Measurements from ENCODE around the gene CACNB4.
"Not testable (repeated sequence)": the region's sequence is repeated elsewhere in the genome, so short reads cannot be mapped to it uniquely, and the experiment has no call there.

The CACNB4 gene

GRCh38 chr2:151799886-151800292, 299.0 kb downstream of the CACNB4 start:
- Histone ChIP-seq H2AFZ (ENCODE audit: low read length, unreplicated experiment) (no peak overlapping the region), H3K4me3 (ENCODE audit: low read depth, low read length) (no peak overlapping the region), H3K79me2 (ENCODE audit: control insufficient read depth, insufficient read depth, low read length, unreplicated experiment) (no peaks in the 10 kb centered on the region), H3K27ac (ENCODE audit: low read depth, low read length) (no peak overlapping the region), H3K36me3 (ENCODE audit: insufficient read depth, low read length) (peaks cover 7% of the 10 kb centered on the region; the same call in 1 of the 2 replicates), H3K27me3 (ENCODE audit: insufficient read depth, low read length) (no peaks in the 10 kb centered on the region), H3K4me1 (ENCODE audit: control insufficient read depth, insufficient read depth, low read length, unreplicated experiment) (no peaks in the 10 kb centered on the region)

- Histone ChIP-seq H2AFZ (ENCODE audit: low read length, unreplicated experiment) (no peak overlapping the region), H3K27me3 (ENCODE audit: insufficient read depth, low read length) (no peaks in the 10 kb centered on the region), H3K36me3 (ENCODE audit: insufficient read depth, low read length) (peaks cover 2% of the 10 kb centered on the region; the same call in 1 of the 2 replicates), H3K4me3 (ENCODE audit: low read depth, low read length) (no peak overlapping the region), H3K27ac (ENCODE audit: low read depth, low read length) (no peak overlapping the region), H3K4me1 (ENCODE audit: control insufficient read depth, insufficient read depth, low read length, unreplicated experiment) (no peaks in the 10 kb centered on the region), H3K79me2 (ENCODE audit: control insufficient read depth, insufficient read depth, low read length, unreplicated experiment) (no peaks in the 10 kb centered on the region)
Measured at GRCh38 chr2:151796774-151797173, 302.1 kb downstream of the CACNB4 start.

- Histone ChIP-seq H3K4me1 (ENCODE audit: control insufficient read depth, insufficient read depth, low read length, unreplicated experiment) (no peaks in the 10 kb centered on the region), H3K36me3 (ENCODE audit: insufficient read depth, low read length) (peaks cover 3% of the 10 kb centered on the region; the same call in 1 of the 2 replicates), H3K4me3 (ENCODE audit: low read depth, low read length) (no peak overlapping the region), H3K79me2 (ENCODE audit: control insufficient read depth, insufficient read depth, low read length, unreplicated experiment) (no peaks in the 10 kb centered on the region), H3K27me3 (ENCODE audit: insufficient read depth, low read length) (no peaks in the 10 kb centered on the region), H3K27ac (ENCODE audit: low read depth, low read length) (no peak overlapping the region), H2AFZ (ENCODE audit: low read length, unreplicated experiment) (no peak overlapping the region)
Measured at GRCh38 chr2:151795646-151796240, 303.1 kb downstream of the CACNB4 start.

GRCh38 chr2:151794422-151794821, 304.4 kb downstream of the CACNB4 start:
- not testable (repeated sequence) for H2AFZ ChIP-seq (ENCODE audit: low read length, unreplicated experiment); H3K4me1 ChIP-seq (ENCODE audit: control insufficient read depth, insufficient read depth, low read length, unreplicated experiment); H3K4me3 ChIP-seq (ENCODE audit: low read depth, low read length); H3K27ac ChIP-seq (ENCODE audit: low read depth, low read length); H3K27me3 ChIP-seq (ENCODE audit: insufficient read depth, low read length); H3K79me2 ChIP-seq (ENCODE audit: control insufficient read depth, insufficient read depth, low read length, unreplicated experiment); H3K36me3 ChIP-seq (ENCODE audit: insufficient read depth, low read length)

GRCh38 chr2:151793123-151793522, 305.7 kb downstream of the CACNB4 start:
- Histone ChIP-seq H3K4me3 (ENCODE audit: low read depth, low read length) (no peak overlapping the region), H2AFZ (ENCODE audit: low read length, unreplicated experiment) (no peak overlapping the region), H3K27ac (ENCODE audit: low read depth, low read length) (no peak overlapping the region), H3K27me3 (ENCODE audit: insufficient read depth, low read length) (no peaks in the 10 kb centered on the region), H3K79me2 (ENCODE audit: control insufficient read depth, insufficient read depth, low read length, unreplicated experiment) (no peaks in the 10 kb centered on the region), H3K36me3 (ENCODE audit: insufficient read depth, low read length) (peaks cover 3% of the 10 kb centered on the region; the same call in 1 of the 2 replicates), H3K4me1 (ENCODE audit: control insufficient read depth, insufficient read depth, low read length, unreplicated experiment) (no peaks in the 10 kb centered on the region)

GRCh38 chr2:151792589-151792988, 306.3 kb downstream of the CACNB4 start:
- H3K27ac ChIP-seq (ENCODE audit: low read depth, low read length): no peak overlapping the region
- no peak overlapping the region for H3K4me3 ChIP-seq (ENCODE audit: low read depth, low read length)
- peaks cover 3% of the 10 kb centered on the region; the same call in 1 of the 2 replicates for H3K36me3 ChIP-seq (ENCODE audit: insufficient read depth, low read length)
- no peaks in the 10 kb centered on the region for H3K27me3 ChIP-seq (ENCODE audit: insufficient read depth, low read length)
- H3K79me2 ChIP-seq (ENCODE audit: control insufficient read depth, insufficient read depth, low read length, unreplicated experiment): no peaks in the 10 kb centered on the region
- no peaks in the 10 kb centered on the region for H3K4me1 ChIP-seq (ENCODE audit: control insufficient read depth, insufficient read depth, low read length, unreplicated experiment)
- no peak overlapping the region for H2AFZ ChIP-seq (ENCODE audit: low read length, unreplicated experiment)

GRCh38 chr2:151791545-151791944, 307.3 kb downstream of the CACNB4 start:
- peaks cover 3% of the 10 kb centered on the region; the same call in 1 of the 2 replicates for H3K36me3 ChIP-seq (ENCODE audit: insufficient read depth, low read length)
- H3K27ac ChIP-seq (ENCODE audit: low read depth, low read length): no peak overlapping the region
- H3K4me1 ChIP-seq (ENCODE audit: control insufficient read depth, insufficient read depth, low read length, unreplicated experiment): no peaks in the 10 kb centered on the region
- H3K27me3 ChIP-seq (ENCODE audit: insufficient read depth, low read length): no peaks in the 10 kb centered on the region
- no peaks in the 10 kb centered on the region for H3K79me2 ChIP-seq (ENCODE audit: control insufficient read depth, insufficient read depth, low read length, unreplicated experiment)
- no peak overlapping the region for H3K4me3 ChIP-seq (ENCODE audit: low read depth, low read length)
- no peak overlapping the region for H2AFZ ChIP-seq (ENCODE audit: low read length, unreplicated experiment)

- Histone ChIP-seq H3K36me3 (ENCODE audit: insufficient read depth, low read length) (peaks cover 3% of the 10 kb centered on the region; the same call in 1 of the 2 replicates), H3K79me2 (ENCODE audit: control insufficient read depth, insufficient read depth, low read length, unreplicated experiment) (no peaks in the 10 kb centered on the region), H3K4me3 (ENCODE audit: low read depth, low read length) (no peak overlapping the region), H3K27ac (ENCODE audit: low read depth, low read length) (no peak overlapping the region), H3K4me1 (ENCODE audit: control insufficient read depth, insufficient read depth, low read length, unreplicated experiment) (no peaks in the 10 kb centered on the region), H3K27me3 (ENCODE audit: insufficient read depth, low read length) (no peaks in the 10 kb centered on the region), H2AFZ (ENCODE audit: low read length, unreplicated experiment) (no peak overlapping the region)
Measured at GRCh38 chr2:151790689-151791088, 308.2 kb downstream of the CACNB4 start.

GRCh38 chr2:151789055-151789834, 309.6 kb downstream of the CACNB4 start:
- Histone ChIP-seq H3K4me1 (ENCODE audit: control insufficient read depth, insufficient read depth, low read length, unreplicated experiment) (no peaks in the 10 kb centered on the region), H2AFZ (ENCODE audit: low read length, unreplicated experiment) (no peak overlapping the region), H3K79me2 (ENCODE audit: control insufficient read depth, insufficient read depth, low read length, unreplicated experiment) (no peaks in the 10 kb centered on the region), H3K27me3 (ENCODE audit: insufficient read depth, low read length) (no peaks in the 10 kb centered on the region), H3K4me3 (ENCODE audit: low read depth, low read length) (no peak overlapping the region), H3K36me3 (ENCODE audit: insufficient read depth, low read length) (peaks cover 3% of the 10 kb centered on the region), H3K27ac (ENCODE audit: low read depth, low read length) (no peak overlapping the region)

GRCh38 chr2:151786483-151786882, 312.4 kb downstream of the CACNB4 start:
- no peak overlapping the region for H2AFZ ChIP-seq (ENCODE audit: low read length, unreplicated experiment)
- H3K36me3 ChIP-seq (ENCODE audit: insufficient read depth, low read length): peaks cover under 1% of the 10 kb centered on the region
- no peak overlapping the region for H3K4me3 ChIP-seq (ENCODE audit: low read depth, low read length)
- H3K4me1 ChIP-seq (ENCODE audit: control insufficient read depth, insufficient read depth, low read length, unreplicated experiment): no peaks in the 10 kb centered on the region
- H3K27ac ChIP-seq (ENCODE audit: low read depth, low read length): no peak overlapping the region
- H3K27me3 ChIP-seq (ENCODE audit: insufficient read depth, low read length): no peaks in the 10 kb centered on the region
- H3K79me2 ChIP-seq (ENCODE audit: control insufficient read depth, insufficient read depth, low read length, unreplicated experiment): no peaks in the 10 kb centered on the region

- Histone ChIP-seq H2AFZ (ENCODE audit: low read length, unreplicated experiment) (no peak overlapping the region), H3K4me3 (ENCODE audit: low read depth, low read length) (no peak overlapping the region), H3K27ac (ENCODE audit: low read depth, low read length) (no peak overlapping the region), H3K36me3 (ENCODE audit: insufficient read depth, low read length) (no peaks in the 10 kb centered on the region; the same call in 1 of the 2 replicates), H3K27me3 (ENCODE audit: insufficient read depth, low read length) (no peaks in the 10 kb centered on the region), H3K79me2 (ENCODE audit: control insufficient read depth, insufficient read depth, low read length, unreplicated experiment) (no peaks in the 10 kb centered on the region), H3K4me1 (ENCODE audit: control insufficient read depth, insufficient read depth, low read length, unreplicated experiment) (no peaks in the 10 kb centered on the region)
Measured at GRCh38 chr2:151786077-151786476, 312.8 kb downstream of the CACNB4 start.
